Gastrocnemius medialis (tissue), 4 donors: ENCODE data around the gene CCNT1.

Source experiments
- CTCF ChIP-seq, 5 experiments: fragments of 450-650 bp in 3 of 5; fragments of 200-600 bp in 2 of 5; sonication (generic) in 2 of 5; IDR thresholded peaks in 4 of 5; conservative IDR thresholded peaks in 1 of 5; 1 replicate in 4 of 5; 2 replicates in 1 of 5; pipeline ENCODE4 v1.5.1; 2016 to 2019; ENCODE audit warnings: antibody characterized with exemption in 5 of 5, mild to moderate bottlenecking in 3 of 5, moderate library complexity in 3 of 5
- POLR2A ChIP-seq, 2 donors: fragments of 450-650 bp; IDR thresholded peaks; one replicate each; pipeline ENCODE4 v1.6.1; 2017; ENCODE audit warnings: antibody characterized with exemption in 2 of 2, mild to moderate bottlenecking in 2 of 2, moderate library complexity in 2 of 2

- TF ChIP-seq CTCF (IDR thresholded peaks at IDR 0.05 in 4 of 5, conservative IDR thresholded peaks at IDR 0.05 in 1 of 5), result no peak
- no peak for TF ChIP-seq POLR2A (IDR thresholded peaks at IDR 0.05)
Measured at GRCh38 chr12:48693572-48693971, 22.9 kb downstream of the CCNT1 start.
